PC-3 (cell line): ENCODE results near the gene MACROH2A1. TPM values are rescaled to one million over a fixed set of nuclear protein-coding genes. Genes with fewer than 3 reads are reported as not detected.

ENCODE experiments used
- ATAC-seq: fragments of 200-7000 bp; cut with Tn5 transposase; 2 replicates; pipeline ENCODE4 v1.9.1; 2020; ENCODE audit warnings: mild to moderate bottlenecking, moderate library complexity
- BruUV-seq: library from RNA; stranded (reverse); fragments of 400-500 nt; replicated peaks from 2 replicates; lab custom pipeline; 2021; lab: Mats Ljungman, UMichigan
- CTCF ChIA-PET: fragments of 300-600 bp; sonication (Branson Sonifier 250); formaldehyde crosslinking; loops from one replicate; lab custom pipeline; 2022; ENCODE audit warnings: antibody characterized with exemption; lab: Charles Lee
- POLR2A ChIA-PET: fragments of 300-600 bp; sonication (Branson Sonifier 250); formaldehyde crosslinking; loops from one replicate; lab custom pipeline; 2022; ENCODE audit warnings: antibody characterized with exemption; ENCODE audit not compliant: unreplicated experiment; lab: Charles Lee
- DNase-seq: peaks from one replicate; pipeline ENCODE4 v3.0.0-alpha.2; 2015
- H2AFZ ChIP-seq: fragments of 300-600 bp; sonication (generic); 2 replicates; pipeline ENCODE4 v1.6.0; 2016; ENCODE audit warnings: antibody characterized with exemption, low read length
- H3F3A ChIP-seq: fragments of 300-600 bp; sonication (generic); one replicate; pipeline ENCODE4 v1.6.0; 2017; ENCODE audit warnings: antibody characterized with exemption, low read length, control low read depth, mild to moderate bottlenecking; ENCODE audit not compliant: unreplicated experiment
- H3K27ac ChIP-seq: fragments of 300-600 bp; sonication (generic); 2 replicates; pipeline ENCODE4 v1.5.1; 2016; ENCODE audit warnings: mild to moderate bottlenecking, low read length
- H3K27me3 ChIP-seq: fragments of 300-600 bp; sonication (generic); 2 replicates; pipeline ENCODE4 v1.6.1; 2016; ENCODE audit warnings: low read length, mixed read lengths
- H3K36me3 ChIP-seq: fragments of 300-600 bp; sonication (generic); 2 replicates; pipeline ENCODE4 v1.6.1; 2016; ENCODE audit warnings: low read depth, mixed run types, low read length, mixed read lengths
- H3K4me1 ChIP-seq: fragments of 300-600 bp; sonication (generic); 2 replicates; pipeline ENCODE4 v1.5.1; 2016; ENCODE audit warnings: low read length; ENCODE audit not compliant: insufficient read depth
- H3K4me2 ChIP-seq: fragments of 300-600 bp; sonication (generic); 2 replicates; pipeline ENCODE4 v1.6.0; 2016; ENCODE audit warnings: low read length
- H3K4me3 ChIP-seq: fragments of 300-600 bp; sonication (generic); 2 replicates; pipeline ENCODE4 v1.5.1; 2016; ENCODE audit warnings: mild to moderate bottlenecking, low read length, mixed read lengths
- H3K79me2 ChIP-seq: fragments of 300-600 bp; sonication (generic); 2 replicates; pipeline ENCODE4 v1.6.1; 2017; ENCODE audit warnings: low read length, mixed read lengths
- H3K9ac ChIP-seq: fragments of 300-600 bp; sonication (generic); 2 replicates; pipeline ENCODE4 v1.6.0; 2016; ENCODE audit warnings: mild to moderate bottlenecking, low read length
- H3K9me2 ChIP-seq: fragments of 300-600 bp; sonication (generic); replicated peaks from 2 replicates; pipeline ENCODE4 v1.6.1; 2016; ENCODE audit warnings: mixed run types, low read length, mixed read lengths
- H3K9me3 ChIP-seq: fragments of 300-600 bp; sonication (generic); 2 replicates; pipeline ENCODE4 v1.6.1; 2016; ENCODE audit warnings: low read length, mixed read lengths
- H4K20me1 ChIP-seq: fragments of 300-600 bp; sonication (generic); 2 replicates; pipeline ENCODE4 v1.6.1; 2016; ENCODE audit warnings: low read length, mixed read lengths
- CTCF ChIP-seq: fragments of 300-600 bp; sonication (generic); conservative IDR thresholded peaks from 2 replicates; pipeline ENCODE4 v1.5.1; 2017; ENCODE audit warnings: antibody characterized with exemption, low read depth, mild to moderate bottlenecking, low read length
- EZH2 ChIP-seq: fragments of 300-600 bp; sonication (generic); IDR thresholded peaks from one replicate; pipeline ENCODE4 v1.6.1; 2017; ENCODE audit warnings: antibody characterized with exemption, mild to moderate bottlenecking, low read length; ENCODE audit not compliant: unreplicated experiment
- EZH2phosphoT487 ChIP-seq: fragments of 300-600 bp; sonication (generic); IDR thresholded peaks from 2 replicates; pipeline ENCODE4 v1.6.1; 2018; ENCODE audit warnings: mild to moderate bottlenecking, antibody characterized with exemption, low read length, borderline replicate concordance
- intact Hi-C: fragments of 100-400 bp; cut with micrococcal nuclease; formaldehyde crosslinking; loops from 2 replicates; pipeline ENCODE4 v1.9.0; 2023
- total RNA-seq: library from RNA; depleted of rRNA; stranded (reverse); fragments of >200 nt; gene quantifications from 2 replicates; pipeline ENCODE4 v1.2.3, GENCODE V29; 2014

Gene MACROH2A1
- total RNA-seq, 1 experiment from 2014 or later, result 388 TPM

DNA sequence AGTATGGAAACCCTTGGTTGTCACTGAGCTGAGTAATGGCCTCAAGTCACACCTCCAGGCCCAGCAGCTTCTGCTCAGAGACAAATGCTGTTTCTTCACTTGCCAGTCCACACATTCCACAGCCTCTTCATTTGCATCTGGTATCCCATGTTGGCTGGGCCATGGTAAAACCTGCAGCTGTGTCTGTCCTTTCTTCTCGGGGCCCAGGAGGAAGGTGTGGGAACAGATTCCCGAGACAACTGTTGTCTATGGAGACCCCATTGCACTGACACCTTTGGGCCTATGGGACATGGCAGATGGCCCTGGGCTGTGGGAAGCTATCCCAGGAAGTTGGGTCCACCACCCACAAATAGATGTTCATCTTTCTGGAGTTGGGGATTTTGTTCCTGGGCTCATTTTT lies 85.1 kb downstream of the MACROH2A1 start:
- intact Hi-C loops, result no loop called here
- no peaks in the 10 kb centered on the region for H3K9me2 ChIP-seq
- H3K27ac ChIP-seq, result no peak overlapping the region
- H4K20me1 ChIP-seq, result no peaks in the 10 kb centered on the region
- ATAC-seq (no peak), DNase-seq (no peak)
- no peak overlapping the region for H3K4me3 ChIP-seq
- no TSS peak for BruUV-seq
- no peaks in the 10 kb centered on the region for H3K27me3 ChIP-seq
- H3K4me2 ChIP-seq, result no peak overlapping the region
- no peak for TF ChIP-seq CTCF
- no peak for TF ChIP-seq EZH2phosphoT487
- TF ChIP-seq EZH2, result no peak
- POLR2A ChIA-PET, result interaction anchor here (0.6 kb wide), 1 partner anchor 123 kb away, joined by 6 read pairs; no protein-coding TSS in a partner anchor
- CTCF ChIA-PET, result no interaction called here
- H3K9ac ChIP-seq, result no peak overlapping the region
- H3K9me3 ChIP-seq, result no peaks in the 10 kb centered on the region
- no peaks in the 10 kb centered on the region for H3K79me2 ChIP-seq
- peaks cover 22% of the 10 kb centered on the region for H3K4me1 ChIP-seq
- no peaks in the 10 kb centered on the region for H3K36me3 ChIP-seq
- no peaks in the 10 kb centered on the region for H3F3A ChIP-seq
- H2AFZ ChIP-seq, result no peak overlapping the region

GRCh38 chr5:135313405-135313804 lies 85.6 kb downstream of the MACROH2A1 start:
- ChIA-PET CTCF (no interaction called here), POLR2A (interaction anchor here (0.6 kb wide), 1 partner anchor 122 kb away, joined by 6 read pairs; no protein-coding TSS in a partner anchor)
- no peak overlapping the region for H3K9ac ChIP-seq
- H3K9me2 ChIP-seq, result no peaks in the 10 kb centered on the region
- H3K4me3 ChIP-seq, result no peak overlapping the region
- no peak overlapping the region for H3K27ac ChIP-seq
- no peaks in the 10 kb centered on the region for H4K20me1 ChIP-seq
- H3K79me2 ChIP-seq, result no peaks in the 10 kb centered on the region
- no peak for DNase-seq
- H2AFZ ChIP-seq, result no peak overlapping the region
- no peak overlapping the region for H3K4me2 ChIP-seq
- H3F3A ChIP-seq, result no peaks in the 10 kb centered on the region
- H3K36me3 ChIP-seq, result no peaks in the 10 kb centered on the region
- no peaks in the 10 kb centered on the region for H3K9me3 ChIP-seq
- no TSS peak for BruUV-seq
- no peaks in the 10 kb centered on the region for H3K27me3 ChIP-seq
- intact Hi-C loops, result no loop called here
- peaks cover 27% of the 10 kb centered on the region for H3K4me1 ChIP-seq
- TF ChIP-seq EZH2, result no peak
- TF ChIP-seq CTCF, result no peak
- no peak for TF ChIP-seq EZH2phosphoT487
- ATAC-seq, result no peak

DNA sequence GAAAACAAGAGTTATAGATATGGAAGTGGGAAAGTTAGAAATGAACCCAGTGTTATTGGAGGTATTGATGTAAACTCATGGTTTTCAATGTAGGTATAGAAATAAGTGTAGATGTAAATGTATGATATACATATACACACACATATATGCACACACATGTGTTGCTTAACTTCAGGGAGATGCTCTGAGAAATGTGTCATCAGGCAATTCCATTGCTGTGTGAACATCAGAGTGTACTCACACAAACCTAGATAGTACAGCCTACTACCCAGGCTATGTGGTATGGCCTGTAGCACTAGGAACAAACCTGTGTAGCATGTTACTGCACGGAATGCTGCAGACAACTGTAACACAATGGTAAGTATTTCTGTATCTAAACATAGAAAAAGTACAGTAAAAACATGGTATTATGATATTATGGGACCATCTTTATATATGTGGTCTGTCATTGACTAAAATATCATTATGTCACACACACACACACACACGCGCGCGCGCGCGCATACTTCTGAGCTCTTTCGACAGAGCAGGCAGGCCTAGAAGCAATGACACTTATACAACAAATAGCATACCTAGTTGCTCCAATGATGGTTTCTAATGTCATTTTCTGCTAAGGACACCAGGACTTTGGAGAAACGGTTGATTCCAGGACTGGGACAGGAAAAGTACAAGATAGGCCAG lies 86.6 kb downstream of the MACROH2A1 start:
- ChIA-PET CTCF (no interaction called here), POLR2A (no interaction called here)
- Histone ChIP-seq H2AFZ (no peak overlapping the region), H3K4me2 (no peak overlapping the region), H3K27me3 (no peaks in the 10 kb centered on the region), H3F3A (no peaks in the 10 kb centered on the region), H3K9ac (no peak overlapping the region), H3K27ac (no peak overlapping the region), H3K9me2 (no peaks in the 10 kb centered on the region), H3K79me2 (no peaks in the 10 kb centered on the region), H3K36me3 (no peaks in the 10 kb centered on the region), H4K20me1 (no peaks in the 10 kb centered on the region), H3K4me1 (peaks cover 35% of the 10 kb centered on the region), H3K4me3 (no peak overlapping the region), H3K9me3 (no peaks in the 10 kb centered on the region)
- ATAC-seq (no peak), DNase-seq (no peak)
- intact Hi-C loops, result no loop called here
- TF ChIP-seq EZH2, result no peak
- no peak for TF ChIP-seq CTCF
- no peak for TF ChIP-seq EZH2phosphoT487
- no TSS peak for BruUV-seq
